Mesothelial cell of epicardium (in vitro differentiated cells): Measurements from ENCODE around the gene INHBA. TPM values are rescaled to one million over a fixed set of nuclear protein-coding genes. Genes with fewer than 3 reads are reported as not detected.
A peak's percentile ranks its signal among the peaks of the same experiment; 100 is the strongest.

Experiments used
- DNase-seq, 2 experiments: peaks; one replicate each; pipeline ENCODE4 v3.0.0; 2021; ENCODE audit warnings: low spot score in 2 of 2; ENCODE audit not compliant: unreplicated experiment in 2 of 2
- H3K27ac Mint-ChIP-seq: 2 replicates; pipeline ENCODE4 v1.8.0; 2021; ENCODE audit warnings: mixed read lengths
- H3K27me3 Mint-ChIP-seq: 2 replicates; pipeline ENCODE4 v1.8.0; 2021; ENCODE audit warnings: low read depth, mixed read lengths
- H3K36me3 Mint-ChIP-seq: 2 replicates; pipeline ENCODE4 v1.8.0; 2021; ENCODE audit warnings: mixed read lengths
- H3K4me1 Mint-ChIP-seq: 2 replicates; pipeline ENCODE4 v1.8.0; 2021; ENCODE audit warnings: mixed read lengths
- H3K4me3 Mint-ChIP-seq: 2 replicates; pipeline ENCODE4 v1.8.0; 2021; ENCODE audit warnings: mild to moderate bottlenecking, moderate library complexity, mixed read lengths
- H3K9me3 Mint-ChIP-seq: 2 replicates; pipeline ENCODE4 v1.8.0; 2021; ENCODE audit warnings: mixed read lengths
- total RNA-seq: library from RNA; stranded (reverse); gene quantifications from 3 replicates; pipeline ENCODE4 v1.2.1, GENCODE V29; 2021
- TF ChIP-seq, protein P1 (sequence below): fragments of 200-600 bp; sonication (generic); IDR thresholded peaks from one replicate; pipeline ENCODE4 v1.5.0; 2021; ENCODE audit warnings: antibody characterized with exemption; ENCODE audit not compliant: unreplicated experiment

INHBA gene
- total RNA-seq, 1 donor from 2014 or later: 50.6 TPM

DNA sequence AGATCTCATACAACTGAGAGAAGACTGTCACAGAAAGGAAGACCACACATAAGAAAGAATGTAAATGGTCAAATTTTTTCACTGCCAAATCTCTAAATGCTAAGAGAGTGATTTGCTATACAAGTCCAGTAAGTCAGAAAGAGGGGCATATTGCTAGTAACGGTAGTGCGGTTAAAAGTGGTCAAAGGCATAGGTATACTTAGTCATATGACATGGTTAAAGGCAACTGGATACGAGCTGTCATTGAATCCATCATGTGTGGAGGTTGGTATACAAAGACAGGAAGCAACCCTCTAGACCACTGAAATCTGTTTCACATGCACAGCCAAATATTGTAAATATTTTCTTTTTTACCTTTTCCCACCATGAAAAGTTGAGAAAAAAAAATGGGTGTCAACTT is 4.8 kb downstream of the INHBA start:
- peak overlapping the region; percentile 45 for H3K27ac Mint-ChIP-seq
- DNase-seq: no peak

DNA sequence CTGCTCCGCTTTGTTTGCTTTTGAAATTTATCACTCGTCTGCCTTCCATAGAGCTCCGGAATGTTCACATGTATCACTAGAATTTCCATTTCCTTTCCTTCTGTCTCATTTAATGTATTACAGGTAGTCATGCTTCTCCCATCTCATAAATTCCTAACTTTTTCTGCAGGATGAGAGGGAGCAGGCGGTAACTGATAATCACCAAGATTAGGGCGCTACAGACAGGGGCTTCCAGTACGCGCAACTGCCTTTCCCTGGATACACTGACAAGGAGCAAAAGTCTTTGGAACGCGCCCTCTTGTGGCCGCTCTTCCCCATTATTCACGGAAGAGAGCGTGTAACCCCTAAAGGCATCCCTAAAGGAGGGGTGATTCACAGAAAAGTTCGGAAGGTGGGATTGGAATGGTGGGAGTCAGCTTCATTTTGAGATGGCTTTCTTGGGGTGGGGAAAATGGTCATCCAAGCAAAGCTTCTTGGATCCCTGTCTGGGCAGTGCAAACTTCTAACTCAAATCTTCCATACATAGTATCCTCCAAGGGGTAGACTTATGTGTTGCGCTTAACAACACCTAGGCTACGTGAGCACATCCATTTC is 6.5 kb downstream of the INHBA start:
- H3K9me3 Mint-ChIP-seq: no peaks in the 10 kb centered on the region
- H3K27ac Mint-ChIP-seq: peak overlapping the region; percentile 86
- peaks cover 8% of the 10 kb centered on the region for H3K36me3 Mint-ChIP-seq
- H3K4me3 Mint-ChIP-seq: peak overlapping the region; percentile 75
- peaks cover 90% of the 10 kb centered on the region for H3K4me1 Mint-ChIP-seq
- peak; percentile 74 to 78 for DNase-seq
- TF ChIP-seq, protein P1, sequence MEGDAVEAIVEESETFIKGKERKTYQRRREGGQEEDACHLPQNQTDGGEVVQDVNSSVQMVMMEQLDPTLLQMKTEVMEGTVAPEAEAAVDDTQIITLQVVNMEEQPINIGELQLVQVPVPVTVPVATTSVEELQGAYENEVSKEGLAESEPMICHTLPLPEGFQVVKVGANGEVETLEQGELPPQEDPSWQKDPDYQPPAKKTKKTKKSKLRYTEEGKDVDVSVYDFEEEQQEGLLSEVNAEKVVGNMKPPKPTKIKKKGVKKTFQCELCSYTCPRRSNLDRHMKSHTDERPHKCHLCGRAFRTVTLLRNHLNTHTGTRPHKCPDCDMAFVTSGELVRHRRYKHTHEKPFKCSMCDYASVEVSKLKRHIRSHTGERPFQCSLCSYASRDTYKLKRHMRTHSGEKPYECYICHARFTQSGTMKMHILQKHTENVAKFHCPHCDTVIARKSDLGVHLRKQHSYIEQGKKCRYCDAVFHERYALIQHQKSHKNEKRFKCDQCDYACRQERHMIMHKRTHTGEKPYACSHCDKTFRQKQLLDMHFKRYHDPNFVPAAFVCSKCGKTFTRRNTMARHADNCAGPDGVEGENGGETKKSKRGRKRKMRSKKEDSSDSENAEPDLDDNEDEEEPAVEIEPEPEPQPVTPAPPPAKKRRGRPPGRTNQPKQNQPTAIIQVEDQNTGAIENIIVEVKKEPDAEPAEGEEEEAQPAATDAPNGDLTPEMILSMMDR: peak; percentile 84
- no peaks in the 10 kb centered on the region for H3K27me3 Mint-ChIP-seq

More for the DNA sequence above, 4.8 kb downstream of the INHBA start:
- Mint-ChIP-seq H3K9me3 (no peaks in the 10 kb centered on the region), H3K4me1 (peaks cover 91% of the 10 kb centered on the region), H3K36me3 (no peaks in the 10 kb centered on the region), H3K27me3 (no peaks in the 10 kb centered on the region), H3K4me3 (peak overlapping the region; percentile 88)
- TF ChIP-seq, protein P1: no peak

DNA sequence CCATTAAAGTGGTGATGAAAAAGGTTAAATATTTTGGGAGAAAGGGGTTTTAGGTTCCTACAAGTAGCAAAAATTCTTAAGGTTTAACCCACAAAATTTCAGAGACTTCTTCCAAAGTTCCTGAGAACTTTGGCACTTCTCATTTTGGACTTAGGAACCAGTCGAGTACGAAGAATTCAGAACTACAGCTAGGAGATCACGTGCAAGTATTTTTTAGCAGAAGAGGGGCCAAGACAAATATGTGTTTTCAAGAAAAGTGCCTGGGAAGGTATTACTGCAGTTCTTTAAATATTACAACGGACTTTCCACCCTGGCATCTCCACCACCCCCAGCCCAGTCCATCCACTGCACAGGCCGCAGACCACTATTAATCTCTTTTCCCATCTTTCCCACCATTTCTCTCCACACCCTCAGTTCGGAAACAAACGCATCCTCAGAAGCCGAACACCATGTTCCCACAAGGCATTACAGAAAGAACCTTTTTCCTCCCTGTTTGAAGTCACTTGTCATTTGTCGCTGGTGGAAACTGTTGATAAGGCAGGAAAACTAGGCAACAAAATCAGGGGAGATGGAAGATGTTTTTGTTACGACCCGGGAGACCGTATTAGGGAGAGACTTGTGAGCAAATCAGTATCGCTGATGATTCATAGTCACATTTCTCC is 7.1 kb downstream of the INHBA start:
- DNase-seq: no peak
- H3K4me1 Mint-ChIP-seq: peaks cover 89% of the 10 kb centered on the region
- no peaks in the 10 kb centered on the region for H3K9me3 Mint-ChIP-seq
- peak overlapping the region; percentile 86 for H3K27ac Mint-ChIP-seq
- H3K4me3 Mint-ChIP-seq: peak overlapping the region; percentile 75
- H3K27me3 Mint-ChIP-seq: no peaks in the 10 kb centered on the region
- TF ChIP-seq, protein P1: no peak
- H3K36me3 Mint-ChIP-seq: peaks cover 13% of the 10 kb centered on the region

DNA sequence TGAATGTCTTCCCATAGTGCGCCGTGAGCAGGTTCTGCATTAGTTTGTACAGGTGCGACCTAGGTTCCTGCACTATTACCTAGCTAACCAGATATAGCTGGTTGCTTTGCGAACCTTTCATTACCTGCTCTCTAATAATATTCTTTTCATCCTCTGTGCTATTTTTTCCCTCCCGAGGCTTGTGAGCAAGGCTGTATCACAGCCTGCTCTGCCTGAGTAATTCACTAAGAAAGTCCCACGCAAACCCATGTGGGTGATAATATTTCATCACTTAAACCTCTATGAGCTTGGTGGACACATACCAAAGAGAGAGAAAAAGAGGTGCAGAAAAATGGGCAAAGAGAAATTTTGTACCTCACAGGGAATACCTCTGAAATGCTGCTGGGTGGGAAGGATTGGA is 8.4 kb downstream of the INHBA start:
- Mint-ChIP-seq H3K27ac (no peak overlapping the region), H3K27me3 (no peaks in the 10 kb centered on the region), H3K4me3 (peak overlapping the region; percentile 12), H3K9me3 (no peaks in the 10 kb centered on the region), H3K36me3 (peaks cover 22% of the 10 kb centered on the region), H3K4me1 (peaks cover 80% of the 10 kb centered on the region)
- DNase-seq: no peak
- TF ChIP-seq, protein P1: no peak

DNA sequence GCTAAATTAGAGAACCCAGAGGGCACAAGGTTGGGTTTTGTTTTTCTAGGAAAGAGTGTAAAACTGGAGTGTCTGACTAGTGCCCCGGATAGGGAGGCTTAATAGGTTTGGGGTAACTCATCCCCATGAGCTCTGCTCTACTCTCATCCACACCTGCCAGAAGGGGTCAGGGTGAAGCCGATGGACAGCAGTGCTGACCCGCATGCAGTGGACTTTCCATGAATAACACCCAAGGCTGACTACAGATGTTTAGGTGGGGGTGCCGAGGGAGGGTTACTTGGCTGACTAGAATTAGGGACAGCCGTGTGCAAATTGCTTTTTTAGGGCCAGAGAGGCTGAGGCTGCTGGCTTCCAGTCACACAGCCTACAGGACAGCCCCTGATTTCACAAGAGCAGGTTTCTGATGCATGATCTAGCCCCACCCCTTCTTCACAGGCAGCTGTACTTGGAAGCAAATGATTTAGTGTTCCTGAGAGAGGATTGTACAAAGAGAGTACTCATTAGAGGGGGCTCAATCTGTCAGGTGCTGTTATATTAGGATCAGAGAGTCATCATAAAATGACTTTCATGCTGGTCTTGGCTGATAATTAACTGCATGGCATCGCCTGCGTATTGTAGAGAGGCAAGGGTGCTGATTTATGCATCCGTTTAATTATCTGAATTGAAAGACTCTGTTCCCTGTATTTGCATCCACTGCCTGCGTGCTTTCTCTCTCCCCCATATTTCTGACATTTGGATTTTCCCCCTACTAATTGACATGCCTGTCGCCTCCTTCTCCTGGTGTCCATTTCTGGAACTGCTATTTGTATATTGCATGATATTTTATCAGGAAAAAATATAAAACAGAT is 9.5 kb downstream of the INHBA start:
- TF ChIP-seq, protein P1: peak; percentile 84
- Mint-ChIP-seq H3K4me1 (peaks cover 72% of the 10 kb centered on the region), H3K4me3 (no peak overlapping the region), H3K9me3 (no peaks in the 10 kb centered on the region), H3K27ac (no peak overlapping the region), H3K36me3 (peaks cover 30% of the 10 kb centered on the region), H3K27me3 (no peaks in the 10 kb centered on the region)
- DNase-seq: no peak
